GM12891 (cell line): ENCODE results near the gene SLC29A4.

Experiments used
- POLR2A ChIP-seq: IDR thresholded peaks from 2 replicates; pipeline ENCODE4 v1.6.1; 2011; ENCODE audit warnings: low read depth, low read length, control low read depth
- POLR2AphosphoS5 ChIP-seq: IDR thresholded peaks from 2 replicates; pipeline ENCODE4 v1.6.1; 2011; ENCODE audit warnings: low read depth, low read length, control low read depth

DNA sequence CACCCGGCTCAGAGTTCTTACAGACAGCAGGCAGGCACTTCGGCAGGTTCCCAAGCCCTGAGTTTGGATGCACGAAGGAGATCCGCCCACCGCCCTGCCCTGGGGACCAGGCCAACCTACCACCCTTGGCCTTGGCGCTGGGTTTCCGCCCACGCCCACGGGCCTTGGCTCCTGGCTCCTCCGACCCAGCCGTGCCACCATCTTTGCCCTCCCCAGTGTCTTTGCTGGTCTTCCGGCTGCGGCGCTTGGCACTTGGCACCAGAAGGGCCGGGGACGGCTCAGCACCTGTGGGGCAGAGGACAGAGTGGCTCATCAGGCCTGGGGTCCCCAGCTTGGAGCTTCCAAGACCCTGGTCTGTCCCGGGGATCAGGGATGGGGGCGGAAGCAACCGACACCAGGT is 32.1 kb downstream of the SLC29A4 start:
- TF ChIP-seq POLR2AphosphoS5 (no peak), POLR2A (no peak)
